ENCODE results near the gene SBF2.

SBF2 gene

DNA sequence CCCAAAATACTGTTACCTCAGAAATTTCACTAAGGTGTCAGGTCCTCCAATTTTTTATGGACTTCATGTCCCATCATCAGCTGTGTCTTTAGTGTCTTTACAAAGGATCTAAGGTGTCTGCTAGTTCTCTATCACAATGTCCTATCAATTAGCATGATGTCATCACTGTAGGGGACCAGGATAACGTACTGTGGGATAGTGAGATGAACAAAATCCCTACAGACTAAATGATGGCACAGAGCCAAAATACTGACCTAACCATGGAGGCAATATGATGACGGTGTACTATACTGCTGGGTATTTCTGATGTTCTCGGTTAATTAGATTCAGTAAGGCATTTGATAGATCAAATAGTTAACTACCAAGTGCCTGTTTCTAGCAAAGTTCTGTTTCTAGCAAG is 82.5 kb downstream of the SBF2 start:
- no peak overlapping the region for H3K4me3 ChIP-seq (ENCODE audit: low read depth in 1 of 2, low read length in 1 of 2)
- H3K4me1 ChIP-seq (ENCODE audit: control insufficient read depth in 1 of 2, insufficient read depth in 1 of 2, low read depth in 1 of 2, low read length in 1 of 2), result peaks cover 0 to 5% of the 10 kb centered on the region in 2 experiments
- TF ChIP-seq CTCF (IDR thresholded peaks at IDR 0.05), result no peak
- H3K9me3 ChIP-seq, result no peaks in the 10 kb centered on the region
- no peaks in the 10 kb centered on the region for H3K27me3 ChIP-seq
- H3K27ac ChIP-seq, result no peak overlapping the region
- no peaks in the 10 kb centered on the region for H3K36me3 ChIP-seq

DNA sequence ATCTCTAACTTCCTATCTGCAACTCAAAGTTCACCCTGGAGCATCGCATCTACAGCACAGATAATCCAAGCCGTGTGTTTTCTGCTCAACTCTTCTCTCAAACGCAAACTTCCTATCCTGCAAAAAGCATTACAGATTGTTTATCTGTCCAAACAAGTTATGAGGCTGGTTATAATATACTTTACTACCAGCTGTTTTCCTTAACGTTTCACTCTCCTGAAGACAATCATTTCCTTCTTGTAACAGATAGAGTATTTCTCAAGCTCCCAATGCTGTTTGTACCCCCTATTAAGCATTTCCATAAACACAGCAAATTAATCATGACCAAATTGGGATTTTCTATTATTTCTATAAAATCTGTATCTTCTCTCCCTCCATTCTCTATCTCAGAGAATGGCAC is 84.7 kb downstream of the SBF2 start:
- no peaks in the 10 kb centered on the region for H3K9me3 ChIP-seq
- H3K4me3 ChIP-seq (ENCODE audit: low read depth in 1 of 2, low read length in 1 of 2), result no peak overlapping the region
- no peak overlapping the region for H3K27ac ChIP-seq
- H3K4me1 ChIP-seq (ENCODE audit: control insufficient read depth in 1 of 2, insufficient read depth in 1 of 2, low read depth in 1 of 2, low read length in 1 of 2), result peaks cover 0 to 5% of the 10 kb centered on the region in 2 experiments
- no peaks in the 10 kb centered on the region for H3K27me3 ChIP-seq
- no peaks in the 10 kb centered on the region for H3K36me3 ChIP-seq
- no peak for TF ChIP-seq CTCF (IDR thresholded peaks at IDR 0.05)

- Histone ChIP-seq H3K36me3 (no peaks in the 10 kb centered on the region), H3K4me3 (ENCODE audit: low read depth in 1 of 2, low read length in 1 of 2) (no peak overlapping the region), H3K4me1 (ENCODE audit: control insufficient read depth in 1 of 2, insufficient read depth in 1 of 2, low read depth in 1 of 2, low read length in 1 of 2) (peaks cover 0 to 5% of the 10 kb centered on the region in 2 experiments), H3K27ac (no peak overlapping the region), H3K9me3 (no peaks in the 10 kb centered on the region), H3K27me3 (no peaks in the 10 kb centered on the region)
- peak; percentile 71 for TF ChIP-seq CTCF (IDR thresholded peaks at IDR 0.05)
Measured at GRCh38 chr11:10208131-10208575, 85.9 kb downstream of the SBF2 start.

DNA sequence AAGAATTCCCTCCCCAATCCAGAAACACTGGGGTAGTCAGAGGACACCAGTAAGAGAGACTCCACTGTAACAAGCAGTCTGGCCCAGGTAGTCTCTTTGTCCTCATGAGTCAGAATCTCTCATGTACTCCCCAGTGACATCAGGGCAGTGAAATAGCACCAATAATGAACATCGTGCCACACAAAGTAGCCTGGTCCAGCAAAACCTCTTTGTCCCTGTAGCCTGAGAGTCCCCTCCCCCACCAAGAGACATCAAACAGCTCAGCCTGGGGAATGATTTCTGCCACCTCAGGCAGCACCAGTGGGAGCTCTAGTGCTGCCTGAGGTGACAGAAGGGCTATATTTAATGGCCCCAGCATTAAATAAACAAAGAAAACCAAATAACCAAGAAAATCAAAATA is 88.1 kb downstream of the SBF2 start:
- Histone ChIP-seq H3K27ac (no peak overlapping the region), H3K4me1 (ENCODE audit: control insufficient read depth in 1 of 2, insufficient read depth in 1 of 2, low read depth in 1 of 2, low read length in 1 of 2) (peaks cover 0 to 5% of the 10 kb centered on the region in 2 experiments), H3K27me3 (no peaks in the 10 kb centered on the region), H3K9me3 (no peaks in the 10 kb centered on the region), H3K4me3 (ENCODE audit: low read depth in 1 of 2, low read length in 1 of 2) (no peak overlapping the region), H3K36me3 (no peaks in the 10 kb centered on the region)
- no peak for TF ChIP-seq CTCF (IDR thresholded peaks at IDR 0.05)

DNA sequence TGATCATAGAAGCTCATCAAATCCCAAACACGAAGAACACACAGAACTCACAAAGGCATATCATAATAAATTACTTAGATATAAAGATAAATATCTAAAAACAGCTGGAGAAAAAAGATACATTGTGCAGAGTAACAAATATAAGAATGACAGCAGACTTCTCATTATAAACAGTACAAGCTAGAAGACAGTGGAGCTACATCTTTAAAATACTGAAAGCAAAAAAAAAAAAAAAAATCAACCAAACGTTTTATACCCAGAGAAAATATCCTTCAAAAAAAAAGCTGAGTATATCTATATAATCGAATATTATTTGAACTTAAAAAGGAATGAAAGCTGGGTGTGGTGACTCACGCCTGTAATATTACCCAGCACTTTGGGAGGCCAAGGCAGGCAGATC is 90.0 kb downstream of the SBF2 start:
- Histone ChIP-seq H3K9me3 (no peaks in the 10 kb centered on the region), H3K36me3 (no peaks in the 10 kb centered on the region), H3K27me3 (no peaks in the 10 kb centered on the region), H3K4me1 (ENCODE audit: control insufficient read depth in 1 of 2, insufficient read depth in 1 of 2, low read depth in 1 of 2, low read length in 1 of 2) (peaks cover 0 to 5% of the 10 kb centered on the region in 2 experiments), H3K27ac (no peak overlapping the region), H3K4me3 (ENCODE audit: low read depth in 1 of 2, low read length in 1 of 2) (no peak overlapping the region)
- TF ChIP-seq CTCF (IDR thresholded peaks at IDR 0.05), result no peak

- Histone ChIP-seq H3K9me3 (no peaks in the 10 kb centered on the region), H3K4me3 (ENCODE audit: low read depth in 1 of 2, low read length in 1 of 2) (no peak overlapping the region), H3K36me3 (no peaks in the 10 kb centered on the region), H3K4me1 (ENCODE audit: control insufficient read depth in 1 of 2, insufficient read depth in 1 of 2, low read depth in 1 of 2, low read length in 1 of 2) (no peaks in the 10 kb centered on the region), H3K27ac (no peak overlapping the region), H3K27me3 (no peaks in the 10 kb centered on the region)
- no peak for TF ChIP-seq CTCF (IDR thresholded peaks at IDR 0.05)
Measured at GRCh38 chr11:10201343-10201742, 92.7 kb downstream of the SBF2 start.
